Measurements from ENCODE around the gene AGAP9. TPM values are rescaled to one million over a fixed set of nuclear protein-coding genes. Genes with fewer than 3 reads are reported as not detected.
"Not testable (repeated sequence)": the region's sequence is repeated elsewhere in the genome, so short reads cannot be mapped to it uniquely, and the experiment has no call there.

AGAP9 gene
- total RNA-seq, 2 experiments from 2014 or later: 3.7 to 4.1 TPM

GRCh38 chr10:47554552-47554951, 31.1 kb upstream of the AGAP9 start:
- H3K4me1 Mint-ChIP-seq; intact Hi-C loops (cut with DNase I, micrococcal nuclease); H3K9me3 Mint-ChIP-seq (ENCODE audit: low read depth); ATAC-seq; POLR2A ChIA-PET; H3K4me3 Mint-ChIP-seq; H3K27ac Mint-ChIP-seq; H3K27me3 Mint-ChIP-seq; DNase-seq; H3K36me3 Mint-ChIP-seq (ENCODE audit: low read depth); CTCF ChIA-PET: not testable (repeated sequence)

GRCh38 chr10:47553860-47554247, 30.4 kb upstream of the AGAP9 start:
- intact Hi-C loops (cut with DNase I, micrococcal nuclease); H3K4me1 Mint-ChIP-seq; H3K9me3 Mint-ChIP-seq (ENCODE audit: low read depth); POLR2A ChIA-PET; H3K27me3 Mint-ChIP-seq; H3K36me3 Mint-ChIP-seq (ENCODE audit: low read depth); H3K27ac Mint-ChIP-seq; ATAC-seq; CTCF ChIA-PET: not testable (repeated sequence)
- DNase-seq: peak; percentile 16
- peak overlapping the region; percentile 88 for H3K4me3 Mint-ChIP-seq

- H3K4me3 Mint-ChIP-seq: peak overlapping the region; percentile 88
- intact Hi-C loops (cut with DNase I, micrococcal nuclease); H3K9me3 Mint-ChIP-seq (ENCODE audit: low read depth); H3K27me3 Mint-ChIP-seq; CTCF ChIA-PET; H3K36me3 Mint-ChIP-seq (ENCODE audit: low read depth); POLR2A ChIA-PET; H3K4me1 Mint-ChIP-seq: not testable (repeated sequence)
- peak; percentile 89 for DNase-seq
- peak; percentile 90 for ATAC-seq
- peak overlapping the region; percentile 91 for H3K27ac Mint-ChIP-seq
These were observed 29.9 kb upstream of the AGAP9 start for GRCh38 chr10:47553214-47553859.

- H3K9me3 Mint-ChIP-seq (ENCODE audit: low read depth); intact Hi-C loops (cut with DNase I, micrococcal nuclease); H3K36me3 Mint-ChIP-seq (ENCODE audit: low read depth); POLR2A ChIA-PET; H3K4me1 Mint-ChIP-seq; H3K27me3 Mint-ChIP-seq: not testable (repeated sequence)
- DNase-seq (peak; percentile 67), ATAC-seq (peak; percentile 86)
- Mint-ChIP-seq H3K27ac (peak overlapping the region; percentile 91), H3K4me3 (peak overlapping the region; percentile 88)
- CTCF ChIA-PET: interaction anchor here (0.6 kb wide), 1 partner anchor 484 kb away, joined by 3 read pairs; no protein-coding TSS in a partner anchor
These were observed 29.3 kb upstream of the AGAP9 start for GRCh38 chr10:47552719-47553118.

- ATAC-seq; H3K27ac Mint-ChIP-seq; POLR2A ChIA-PET; H3K4me1 Mint-ChIP-seq; DNase-seq; H3K36me3 Mint-ChIP-seq (ENCODE audit: low read depth); CTCF ChIA-PET; intact Hi-C loops (cut with DNase I, micrococcal nuclease); H3K9me3 Mint-ChIP-seq (ENCODE audit: low read depth); H3K27me3 Mint-ChIP-seq; H3K4me3 Mint-ChIP-seq: not testable (repeated sequence)
These were observed 23.8 kb upstream of the AGAP9 start for GRCh38 chr10:47547286-47547685.

GRCh38 chr10:47536430-47536829, 13.0 kb upstream of the AGAP9 start:
- ATAC-seq; POLR2A ChIA-PET; H3K4me1 Mint-ChIP-seq; H3K9me3 Mint-ChIP-seq (ENCODE audit: low read depth); H3K27ac Mint-ChIP-seq; DNase-seq; intact Hi-C loops (cut with DNase I, micrococcal nuclease); CTCF ChIA-PET; H3K27me3 Mint-ChIP-seq; H3K36me3 Mint-ChIP-seq (ENCODE audit: low read depth); H3K4me3 Mint-ChIP-seq: not testable (repeated sequence)

- ATAC-seq: not testable (repeated sequence)
These were observed 21.1 kb downstream of the AGAP9 start for GRCh38 chr10:47502313-47502712.

GRCh38 chr10:47494226-47494625, 29.2 kb downstream of the AGAP9 start:
- H3K27me3 Mint-ChIP-seq; H3K36me3 Mint-ChIP-seq (ENCODE audit: low read depth); H3K4me3 Mint-ChIP-seq; CTCF ChIA-PET; H3K9me3 Mint-ChIP-seq (ENCODE audit: low read depth); H3K27ac Mint-ChIP-seq; H3K4me1 Mint-ChIP-seq; POLR2A ChIA-PET; DNase-seq; intact Hi-C loops (cut with DNase I, micrococcal nuclease); ATAC-seq: not testable (repeated sequence)

More at GRCh38 chr10:47502313-47502712, 21.1 kb downstream of the AGAP9 start:
- H3K4me3 Mint-ChIP-seq; POLR2A ChIA-PET; H3K9me3 Mint-ChIP-seq (ENCODE audit: low read depth); CTCF ChIA-PET; intact Hi-C loops (cut with DNase I, micrococcal nuclease); H3K4me1 Mint-ChIP-seq; DNase-seq; H3K27me3 Mint-ChIP-seq; H3K27ac Mint-ChIP-seq; H3K36me3 Mint-ChIP-seq (ENCODE audit: low read depth): not testable (repeated sequence)

GRCh38 chr10:47491600-47491999, 31.8 kb downstream of the AGAP9 start, which contains the start of gene FAM25G:
TSS of gene FAM25G (minus strand) at chr10:47491700. CDS start at chr10:47491674, 26 bp downstream.
- H3K27ac Mint-ChIP-seq; CTCF ChIA-PET; H3K9me3 Mint-ChIP-seq (ENCODE audit: low read depth); H3K4me1 Mint-ChIP-seq; ATAC-seq; DNase-seq; H3K4me3 Mint-ChIP-seq; H3K27me3 Mint-ChIP-seq; H3K36me3 Mint-ChIP-seq (ENCODE audit: low read depth); POLR2A ChIA-PET; intact Hi-C loops (cut with DNase I, micrococcal nuclease): not testable (repeated sequence)

GRCh38 chr10:47489630-47490029, 33.8 kb downstream of the AGAP9 start:
- H3K36me3 Mint-ChIP-seq (ENCODE audit: low read depth); H3K4me3 Mint-ChIP-seq; DNase-seq; H3K9me3 Mint-ChIP-seq (ENCODE audit: low read depth); intact Hi-C loops (cut with DNase I, micrococcal nuclease); ATAC-seq; CTCF ChIA-PET; H3K4me1 Mint-ChIP-seq; H3K27me3 Mint-ChIP-seq; POLR2A ChIA-PET; H3K27ac Mint-ChIP-seq: not testable (repeated sequence)

GRCh38 chr10:47485943-47486342, 37.5 kb downstream of the AGAP9 start:
- intact Hi-C loops (cut with DNase I, micrococcal nuclease); H3K27me3 Mint-ChIP-seq; H3K36me3 Mint-ChIP-seq (ENCODE audit: low read depth); POLR2A ChIA-PET; H3K27ac Mint-ChIP-seq; CTCF ChIA-PET; H3K9me3 Mint-ChIP-seq (ENCODE audit: low read depth); H3K4me3 Mint-ChIP-seq; H3K4me1 Mint-ChIP-seq; DNase-seq: not testable (repeated sequence)
- peak; percentile 50 for ATAC-seq

GRCh38 chr10:47484786-47485185, 38.7 kb downstream of the AGAP9 start:
- H3K9me3 Mint-ChIP-seq (ENCODE audit: low read depth); H3K27me3 Mint-ChIP-seq; intact Hi-C loops (cut with DNase I, micrococcal nuclease); H3K27ac Mint-ChIP-seq; DNase-seq; H3K36me3 Mint-ChIP-seq (ENCODE audit: low read depth); H3K4me1 Mint-ChIP-seq; H3K4me3 Mint-ChIP-seq; POLR2A ChIA-PET; CTCF ChIA-PET; ATAC-seq: not testable (repeated sequence)
